Measurements from ENCODE around the gene BAD.

BAD gene

DNA sequence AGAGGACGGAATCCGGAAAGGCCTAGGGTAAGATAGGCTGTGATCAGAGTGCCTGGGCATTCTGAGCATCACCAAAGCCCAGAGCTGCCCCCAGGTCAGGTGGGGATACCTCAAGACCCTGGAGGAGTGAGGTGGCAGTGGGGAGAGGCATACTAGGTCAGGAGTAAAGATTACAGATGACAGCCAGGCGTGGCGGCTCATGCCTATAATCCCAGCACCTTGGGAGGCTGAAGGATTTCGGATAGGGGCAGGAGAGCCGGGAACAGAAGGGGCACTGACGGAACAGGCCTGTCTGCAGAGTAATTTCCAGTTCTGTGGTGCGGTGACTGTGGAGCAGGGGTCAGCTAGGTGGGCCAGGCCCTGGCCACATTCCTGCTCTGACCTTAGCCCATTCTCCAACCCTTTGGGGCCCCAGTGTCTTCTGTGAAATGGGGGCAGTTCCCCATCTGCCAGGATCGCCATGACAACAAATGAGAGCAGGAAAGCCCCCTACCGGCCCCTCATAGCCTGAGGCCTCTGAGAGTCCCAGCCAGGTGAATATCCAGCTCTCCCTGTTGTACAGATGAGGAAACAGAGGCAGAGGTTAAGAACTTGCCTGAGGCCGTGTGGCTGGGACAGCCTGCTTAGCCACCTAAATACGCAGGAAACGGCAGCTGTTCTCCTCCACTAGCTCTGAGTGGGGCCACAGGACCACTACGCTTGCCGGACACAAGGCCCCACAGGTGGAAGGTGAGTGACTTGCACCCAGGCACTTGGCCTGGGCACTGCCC lies 9.2 kb downstream of the BAD start:
- DNase-seq = peak in 1 of 3 experiments; percentile 6

DNA sequence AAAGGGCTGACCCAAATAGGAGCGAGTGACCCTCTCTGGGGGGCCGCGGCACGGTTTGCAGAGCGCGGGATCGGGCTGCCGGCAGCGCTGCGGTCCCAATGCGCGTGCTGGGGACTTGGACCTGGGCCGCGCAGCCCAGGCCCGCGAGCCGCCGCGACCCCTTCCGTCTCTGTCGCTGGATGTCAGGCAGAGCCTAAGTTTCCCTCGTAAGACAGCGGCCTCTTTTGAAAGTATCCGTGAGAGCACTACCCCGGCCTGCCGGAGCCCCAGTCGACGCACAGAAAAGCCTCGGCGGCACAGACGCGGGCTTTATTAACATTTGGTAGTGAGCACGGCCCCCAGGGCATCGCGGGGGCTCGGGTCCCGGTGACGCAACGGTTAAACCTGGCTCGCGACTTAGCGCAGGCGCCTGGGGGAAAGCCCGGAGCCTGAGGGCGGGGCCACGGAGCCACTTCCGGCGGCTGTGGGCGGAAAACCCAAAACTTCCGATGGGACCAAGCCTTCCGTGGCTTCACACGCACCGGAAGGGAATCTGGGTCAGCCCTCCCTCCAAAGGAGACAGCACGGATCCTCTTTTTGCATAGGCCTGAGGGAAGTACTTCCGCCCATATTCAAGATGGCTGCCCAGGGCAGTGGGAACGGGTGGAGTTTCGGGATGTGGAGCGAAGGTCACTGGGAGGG lies 14.8 kb downstream of the BAD start:
- DNase-seq = peak; percentile 99 to 100 (median 100)

DNA sequence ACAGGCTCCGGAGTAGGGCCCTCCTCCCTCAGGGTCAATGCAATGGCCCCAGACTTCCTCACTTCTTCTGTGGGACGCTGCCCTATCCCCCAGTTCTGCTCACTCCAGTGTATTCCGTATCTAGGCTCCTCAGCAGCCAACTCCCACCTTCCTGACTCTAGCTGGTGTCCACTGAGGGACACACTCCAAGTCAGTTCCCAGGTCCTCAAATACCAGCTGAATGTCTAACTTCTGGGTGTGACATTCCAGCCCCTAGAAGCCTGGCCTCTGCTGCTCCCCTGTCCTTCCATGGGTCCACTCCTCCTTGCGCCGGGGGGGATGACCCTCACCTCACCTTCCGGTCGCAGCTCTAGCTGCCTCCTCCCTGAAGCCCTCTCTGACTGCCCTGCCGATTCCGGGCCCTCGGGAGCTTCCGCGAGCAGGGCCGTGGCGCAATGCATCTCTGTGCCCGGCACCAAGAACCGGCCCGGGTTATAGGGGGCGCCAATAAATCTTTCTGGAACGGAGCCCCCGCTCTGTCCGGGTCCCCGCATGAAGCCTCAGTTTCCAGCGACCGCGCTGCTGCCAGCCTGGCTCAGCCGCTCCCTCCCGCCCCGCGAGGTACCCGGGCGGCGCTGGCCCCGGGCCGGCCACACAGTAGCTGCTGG lies 15.4 kb downstream of the BAD start:
- peak in 1 of 3 experiments; percentile 63 for DNase-seq

DNA sequence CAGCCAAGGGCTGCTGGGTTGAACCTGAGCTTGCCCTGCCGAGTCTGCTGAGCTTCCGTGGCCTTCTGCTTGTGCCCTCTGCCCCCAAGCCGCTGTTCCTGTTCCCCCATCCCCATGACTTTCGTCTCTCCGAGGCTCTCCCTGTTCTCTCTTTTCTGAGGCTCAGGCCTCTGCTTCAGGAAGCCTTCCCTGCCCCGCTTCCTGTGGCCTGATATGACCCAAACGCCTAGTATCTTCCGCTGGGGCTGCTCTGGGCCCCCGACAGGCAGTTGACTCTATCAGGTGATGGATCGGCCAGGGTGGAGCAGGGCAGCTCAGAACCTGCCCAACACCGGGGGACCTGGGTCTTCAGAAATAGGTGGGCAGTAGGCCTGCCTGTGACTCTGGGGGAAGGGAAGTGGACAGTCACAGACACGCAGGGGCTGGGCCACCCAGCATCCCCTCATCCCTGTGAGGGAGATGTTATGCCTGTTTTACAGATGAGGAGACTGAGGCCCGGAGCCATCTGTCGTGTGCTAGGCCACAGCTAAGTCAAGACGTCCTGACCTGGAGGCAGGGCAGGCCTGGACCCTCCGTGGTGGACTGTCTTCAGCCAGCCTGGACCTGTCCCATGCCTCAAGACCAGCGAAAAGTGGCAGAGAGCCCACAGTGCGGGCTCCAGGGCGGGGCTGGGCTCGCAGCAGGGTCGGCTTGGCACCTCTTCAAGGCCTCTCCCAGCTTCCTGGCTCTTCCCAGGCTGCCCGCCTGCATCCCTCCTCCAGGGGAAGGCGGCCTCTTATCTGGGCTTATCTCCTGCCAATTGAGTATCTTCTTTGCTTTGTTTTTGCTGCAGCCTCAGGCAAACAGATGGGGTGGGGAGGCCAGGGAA lies 16.2 kb downstream of the BAD start:
- DNase-seq = peak in 1 of 3 experiments; percentile 31

DNA sequence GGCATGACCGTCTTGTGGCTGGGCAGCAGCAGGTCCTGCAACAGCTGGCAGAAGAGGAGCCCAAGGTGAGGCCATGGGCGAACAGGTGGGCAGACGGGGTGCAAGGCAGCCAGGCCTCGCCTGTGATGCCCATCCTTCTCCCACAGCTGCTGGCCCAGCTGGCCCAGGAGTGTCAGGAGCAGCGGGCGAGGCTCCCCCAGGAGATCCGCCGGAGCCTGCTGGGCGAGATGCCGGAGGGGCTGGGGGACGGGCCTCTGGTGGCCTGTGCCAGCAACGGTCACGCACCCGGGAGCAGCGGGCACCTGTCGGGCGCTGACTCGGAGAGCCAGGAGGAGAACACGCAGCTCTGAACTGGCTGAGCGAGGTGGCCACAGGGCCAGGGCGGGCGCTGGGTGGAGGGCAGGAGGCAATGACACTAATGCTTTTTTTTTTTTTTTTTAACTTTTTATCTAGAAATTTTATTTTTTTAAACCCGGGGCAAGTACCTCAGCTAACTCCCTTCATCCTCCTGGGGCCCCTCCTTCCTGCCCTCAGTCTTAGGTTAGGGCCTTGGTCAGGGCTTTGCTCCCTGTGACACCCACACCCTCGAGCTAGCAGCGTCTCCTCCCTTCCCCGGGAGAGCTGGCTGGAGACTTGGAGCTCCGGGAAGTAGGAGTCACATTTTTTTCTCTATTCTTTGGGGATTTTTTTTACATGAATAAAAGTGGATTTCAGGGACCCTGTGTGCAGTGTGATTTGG lies 17.1 kb downstream of the BAD start:
- peak in 2 of 3 experiments; percentile 27 to 55 for DNase-seq

DNA sequence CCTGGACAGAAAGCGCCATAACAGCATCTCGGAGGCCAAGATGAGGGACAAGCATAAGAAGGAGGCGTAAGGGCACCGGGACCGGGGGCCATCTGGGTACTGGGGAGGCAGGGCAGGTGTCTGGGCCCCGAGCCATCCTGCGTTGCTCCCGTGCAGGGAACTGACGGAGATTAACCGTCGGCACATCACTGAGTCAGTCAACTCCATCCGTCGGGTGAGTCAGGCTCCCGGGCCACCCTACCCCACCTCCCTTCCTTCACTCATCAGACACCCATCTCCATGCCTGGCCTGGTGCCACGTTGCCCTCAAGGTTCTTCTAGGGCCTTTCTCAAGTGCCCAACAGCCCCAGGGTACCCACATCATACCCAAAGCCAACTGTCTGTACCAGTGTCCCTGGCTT lies 18.1 kb downstream of the BAD start:
- DNase-seq = no peak

DNA sequence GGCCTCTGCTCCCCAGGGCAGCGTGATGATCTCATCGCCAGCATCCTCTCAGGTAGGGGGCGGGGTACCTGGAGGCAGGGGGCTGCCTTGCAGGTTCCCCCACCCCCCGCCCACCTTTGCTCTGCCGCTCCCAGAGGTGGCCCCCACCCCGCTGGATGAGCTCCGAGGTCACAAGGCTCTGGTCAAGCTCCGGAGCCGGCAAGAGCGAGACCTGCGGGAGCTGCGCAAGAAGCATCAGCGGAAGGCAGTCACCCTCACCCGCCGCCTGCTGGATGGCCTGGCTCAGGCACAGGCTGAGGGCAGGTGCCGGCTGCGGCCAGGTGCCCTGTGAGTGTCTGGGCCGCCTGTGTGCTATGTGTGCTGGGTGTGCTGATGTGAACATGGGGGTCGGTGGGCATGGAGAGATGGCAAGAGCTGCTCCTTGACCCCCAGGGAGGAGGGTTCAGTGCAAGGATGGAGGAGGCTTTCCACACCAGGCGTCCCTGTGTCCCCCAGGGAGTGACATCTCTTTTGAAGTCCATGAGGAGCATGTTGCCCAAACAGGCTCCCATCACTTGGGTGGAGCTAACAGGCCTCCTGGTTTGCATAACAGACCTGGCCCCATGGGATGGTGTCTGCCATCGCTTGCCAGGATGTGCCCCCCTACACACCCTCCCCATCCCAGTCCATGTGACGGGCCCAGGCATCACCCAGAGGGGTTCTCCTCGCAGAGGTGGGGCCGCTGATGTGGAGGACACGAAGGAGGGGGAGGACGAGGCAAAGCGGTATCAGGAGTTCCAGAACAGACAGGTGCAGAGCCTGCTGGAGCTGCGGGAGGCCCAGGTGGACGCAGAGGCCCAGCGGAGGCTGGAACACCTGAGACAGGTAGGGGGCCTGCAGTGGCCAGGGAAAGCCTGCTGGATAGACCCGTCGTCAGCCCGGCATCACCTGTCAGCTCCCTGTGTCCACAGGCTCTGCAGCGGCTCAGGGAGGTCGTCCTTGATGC lies 19.0 kb downstream of the BAD start:
- DNase-seq = peak in 2 of 3 experiments; percentile 27 to 61

DNA sequence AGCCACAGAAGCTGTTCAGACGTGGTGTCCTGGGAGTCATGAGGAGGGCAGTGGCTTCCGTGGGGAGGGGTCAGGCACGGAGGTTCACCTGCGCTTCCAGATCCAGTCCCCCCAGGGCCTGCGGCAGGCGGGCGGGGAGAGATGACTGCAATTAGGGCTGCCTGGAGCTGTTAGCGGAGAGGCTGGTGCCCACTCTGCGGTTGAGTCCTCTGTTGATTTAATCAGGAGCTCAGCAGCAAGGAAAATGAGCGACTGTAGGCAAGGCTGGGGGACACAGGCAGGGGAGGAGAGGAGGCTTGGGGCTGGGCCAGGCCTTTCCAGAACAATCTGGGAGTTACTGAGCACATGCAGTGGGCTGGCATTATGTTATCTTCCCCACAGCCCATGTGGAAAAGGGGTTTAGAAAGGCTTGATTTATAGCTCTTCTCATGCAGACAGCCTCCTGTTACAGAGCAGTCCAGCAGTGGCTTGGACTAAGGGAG lies 20.1 kb downstream of the BAD start:
- DNase-seq = peak in 2 of 3 experiments; percentile 49 to 72

DNA sequence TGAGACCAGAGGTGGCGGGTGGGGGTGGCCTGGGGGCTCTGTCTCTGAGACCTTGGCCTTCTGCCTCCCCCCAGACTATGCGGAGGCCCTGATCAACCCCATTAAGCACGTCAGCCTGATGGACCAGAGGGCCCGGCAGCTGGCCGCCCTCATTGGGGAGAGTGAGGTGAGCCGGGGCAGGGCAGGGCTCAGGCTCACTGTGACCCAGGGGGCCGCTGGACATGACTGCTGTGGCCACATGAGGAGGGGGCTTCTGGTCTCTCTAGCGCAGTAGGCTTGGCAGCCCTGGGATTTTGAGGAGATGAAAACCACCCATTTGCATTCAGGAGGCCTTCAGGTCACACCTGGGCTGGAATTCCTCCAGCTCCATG lies 20.5 kb downstream of the BAD start:
- no peak for DNase-seq

DNA sequence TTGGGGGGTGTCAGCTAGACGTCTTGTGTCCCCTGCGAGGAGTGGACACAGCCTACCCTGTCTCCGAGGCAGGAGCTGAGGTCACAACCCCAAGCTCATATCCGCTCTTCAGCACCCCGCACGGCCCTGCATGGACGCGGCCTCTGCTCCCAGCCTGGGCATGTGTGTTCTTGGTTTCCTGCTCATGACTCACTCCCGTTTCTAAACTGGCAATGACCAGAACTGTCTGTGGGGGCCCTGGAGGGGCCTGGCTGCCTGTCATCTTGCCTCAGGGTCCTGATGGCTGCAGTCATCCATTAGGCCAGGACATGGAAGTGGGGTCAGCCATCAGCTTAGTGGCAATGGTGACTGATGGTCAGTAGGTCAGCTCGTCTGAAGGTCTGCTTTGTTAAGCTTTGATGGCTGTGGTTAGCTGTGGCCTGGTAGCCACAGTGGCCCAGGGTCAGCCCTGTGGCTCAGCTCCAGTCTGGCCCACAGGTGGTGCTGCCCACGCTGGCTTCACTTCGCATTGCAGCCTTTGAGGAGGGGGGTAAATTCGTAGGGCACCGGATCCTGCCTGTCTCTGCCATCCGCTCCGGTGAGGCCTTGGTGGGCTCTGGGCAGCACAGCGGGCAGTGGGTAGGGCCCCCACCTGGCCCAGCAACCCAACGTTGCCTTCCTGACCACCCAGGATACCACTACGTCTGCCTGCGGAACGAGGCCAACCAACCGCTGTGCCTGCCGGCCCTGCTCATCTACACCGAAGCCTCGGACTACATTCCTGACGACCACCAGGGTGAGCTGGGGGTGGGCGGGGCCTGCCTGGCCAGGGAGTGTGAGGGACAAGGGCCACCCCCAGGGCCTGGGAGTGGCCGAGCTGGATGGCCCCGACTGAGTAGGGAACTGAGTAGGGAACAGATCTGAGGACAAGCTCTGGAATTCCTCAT lies 21.2 kb downstream of the BAD start:
- DNase-seq = no peak

DNA sequence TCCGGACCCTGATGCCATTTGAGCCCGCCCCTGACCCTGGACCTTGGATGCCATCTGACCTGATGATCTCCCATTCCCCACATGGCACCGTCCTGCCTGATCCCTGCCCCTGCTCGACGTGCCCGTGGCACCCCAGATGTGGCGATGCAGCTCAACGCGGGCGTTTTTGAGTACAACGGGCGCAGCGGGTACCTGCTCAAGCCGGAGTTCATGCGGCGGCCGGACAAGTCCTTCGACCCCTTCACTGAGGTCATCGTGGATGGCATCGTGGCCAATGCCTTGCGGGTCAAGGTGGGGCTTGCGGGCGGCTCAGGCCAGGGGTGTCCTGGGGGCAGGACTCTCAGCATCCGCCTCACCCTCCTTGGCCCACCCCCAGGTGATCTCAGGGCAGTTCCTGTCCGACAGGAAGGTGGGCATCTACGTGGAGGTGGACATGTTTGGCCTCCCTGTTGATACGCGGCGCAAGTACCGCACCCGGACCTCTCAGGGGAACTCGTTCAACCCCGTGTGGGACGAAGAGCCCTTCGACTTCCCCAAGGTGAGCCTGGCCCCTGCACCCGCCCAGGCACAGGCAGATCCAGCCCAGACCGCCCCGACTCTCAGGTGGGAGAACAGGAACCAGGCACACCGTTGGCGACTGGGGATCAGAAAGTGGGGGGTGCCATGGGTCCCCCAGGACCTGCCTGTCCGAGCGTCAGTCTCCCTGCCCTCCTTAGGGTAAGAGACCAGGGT lies 22.0 kb downstream of the BAD start:
- DNase-seq = no peak

DNA sequence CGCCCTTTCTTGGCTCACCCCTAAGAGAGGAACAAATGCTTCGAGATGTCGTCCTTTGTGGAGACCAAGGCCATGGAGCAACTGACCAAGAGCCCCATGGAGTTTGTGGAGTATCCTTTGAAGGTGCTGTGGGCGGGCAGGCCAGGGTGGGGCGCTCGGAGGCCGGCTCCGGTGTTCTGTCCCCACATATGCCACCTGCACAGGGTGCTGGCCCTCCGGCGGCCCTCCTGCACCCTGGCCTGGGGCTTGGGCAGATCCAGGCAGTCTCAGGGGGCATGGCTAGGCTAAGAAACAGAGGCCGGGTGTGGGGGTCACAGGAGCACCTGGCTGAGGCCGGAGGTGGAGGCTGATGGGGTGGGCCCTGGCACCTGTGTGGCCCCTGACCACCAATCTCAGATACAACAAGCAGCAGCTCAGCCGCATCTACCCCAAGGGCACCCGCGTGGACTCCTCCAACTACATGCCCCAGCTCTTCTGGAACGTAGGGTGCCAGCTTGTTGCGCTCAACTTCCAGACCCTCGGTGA lies 22.8 kb downstream of the BAD start:
- no peak for DNase-seq

DNA sequence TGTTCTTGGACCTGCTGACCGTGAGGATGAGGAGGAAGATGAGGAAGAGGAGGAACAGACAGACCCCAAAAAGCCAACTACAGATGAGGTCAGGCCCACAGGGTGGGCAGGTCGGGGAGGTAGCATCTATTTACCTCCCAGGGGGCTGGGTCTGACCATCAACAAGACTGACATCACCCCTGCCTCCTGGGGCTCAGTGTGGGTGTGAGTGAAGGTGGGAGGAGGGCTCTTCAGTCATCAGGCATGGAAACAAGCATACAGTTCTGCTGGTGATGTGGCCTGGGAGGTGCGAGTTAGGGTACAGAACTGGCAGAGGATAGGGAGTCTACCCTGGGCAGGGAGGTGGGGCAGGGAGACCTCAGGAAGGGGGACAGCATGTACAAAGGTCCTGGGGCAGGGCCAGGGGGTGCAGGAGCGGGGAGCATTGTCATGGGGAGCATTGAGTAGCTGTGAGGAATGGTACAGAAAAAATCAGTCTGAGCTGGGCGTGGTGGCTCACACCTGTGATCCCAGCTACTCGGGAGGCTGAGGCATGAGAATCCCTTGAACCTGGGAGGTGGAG lies 24.2 kb downstream of the BAD start:
- DNase-seq = no peak

DNA sequence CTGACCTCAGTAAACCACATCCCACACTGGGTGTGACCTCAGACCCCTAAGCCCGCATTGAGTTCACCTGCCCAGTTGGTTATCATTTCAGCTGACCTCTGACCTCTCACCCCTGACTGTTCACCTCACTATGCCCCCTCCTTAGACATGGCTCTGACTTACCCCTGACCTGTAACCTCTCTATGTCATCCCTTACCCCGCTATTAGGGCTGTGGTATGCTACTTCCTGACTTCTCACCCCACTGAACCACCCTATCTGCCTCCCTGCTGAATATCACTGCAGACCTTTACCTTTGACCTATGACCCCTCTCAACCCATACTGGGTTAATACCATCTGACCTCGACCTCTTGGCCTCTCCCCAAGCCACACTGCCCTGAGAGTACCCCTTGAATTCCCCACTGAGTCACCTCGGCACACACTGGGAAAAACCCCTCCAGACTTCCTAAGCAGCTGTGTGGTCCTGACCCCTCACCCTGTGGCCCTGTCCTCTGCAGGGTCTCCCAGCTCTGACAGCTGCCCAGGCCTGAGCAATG lies 24.9 kb downstream of the BAD start:
- DNase-seq = no peak

DNA sequence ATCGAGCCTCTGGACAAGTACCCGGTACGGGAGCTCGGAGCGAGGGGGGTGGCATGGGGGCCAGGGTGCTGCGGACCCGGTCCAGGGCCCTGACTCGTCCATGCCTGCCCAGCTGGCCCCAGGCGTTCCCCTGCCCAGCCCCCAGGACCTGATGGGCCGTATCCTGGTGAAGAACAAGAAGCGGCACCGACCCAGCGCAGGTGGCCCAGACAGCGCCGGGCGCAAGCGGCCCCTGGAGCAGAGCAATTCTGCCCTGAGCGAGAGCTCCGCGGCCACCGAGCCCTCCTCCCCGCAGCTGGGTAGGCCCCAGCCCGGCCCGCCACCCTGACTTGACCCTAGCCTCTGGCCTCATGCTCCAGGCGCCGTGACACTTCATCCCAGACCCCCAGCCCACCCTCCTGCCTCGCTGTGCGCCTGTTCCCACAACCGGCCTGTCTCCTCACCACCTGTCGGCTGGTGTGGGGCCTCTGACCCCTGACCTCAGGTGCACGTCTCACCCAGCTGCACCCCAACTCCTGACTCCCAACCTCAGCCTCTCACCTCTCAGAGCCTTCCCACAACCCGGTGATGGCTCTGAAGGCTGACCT lies 25.4 kb downstream of the BAD start:
- DNase-seq = no peak

DNA sequence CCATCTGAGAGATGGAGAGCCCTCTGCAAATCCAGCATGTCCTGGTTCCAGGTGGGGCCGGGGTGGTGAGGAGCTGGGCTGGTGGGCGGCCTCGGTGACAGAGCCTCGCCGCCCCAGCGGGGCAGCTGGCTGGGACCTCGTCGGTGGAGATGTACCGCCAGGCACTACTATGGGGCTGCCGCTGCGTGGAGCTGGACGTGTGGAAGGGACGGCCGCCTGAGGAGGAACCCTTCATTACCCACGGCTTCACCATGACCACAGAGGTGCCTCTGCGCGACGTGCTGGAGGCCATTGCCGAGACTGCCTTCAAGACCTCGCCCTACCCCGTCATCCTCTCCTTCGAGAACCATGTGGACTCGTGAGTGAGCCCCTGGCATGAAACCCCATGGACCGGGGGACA lies 26.1 kb downstream of the BAD start:
- no peak for DNase-seq

DNA sequence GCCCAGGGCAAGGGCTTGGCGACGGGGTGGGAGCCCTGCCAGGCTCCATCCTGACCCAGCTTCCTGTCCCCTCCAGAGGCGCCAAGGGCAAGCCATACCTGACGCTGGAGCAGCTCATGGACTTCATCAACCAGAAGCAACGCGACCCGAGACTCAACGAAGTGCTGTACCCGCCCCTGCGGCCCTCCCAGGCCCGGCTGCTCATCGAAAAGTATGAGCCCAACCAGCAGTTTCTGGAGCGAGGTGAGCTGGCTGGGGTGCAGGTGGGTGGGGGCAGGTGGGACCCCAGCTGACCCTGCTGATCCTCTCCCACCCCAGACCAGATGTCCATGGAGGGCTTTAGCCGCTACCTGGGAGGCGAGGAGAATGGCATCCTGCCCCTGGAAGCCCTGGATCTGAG lies 28.2 kb downstream of the BAD start:
- DNase-seq = no peak

All from NCI-H1417 (cell line).